Uterus (tissue), 2 donors: ENCODE measurements around the gene PCDH7.

Experiments used
- POLR2A ChIP-seq, 2 donors: fragments of 450-650 bp; IDR thresholded peaks; one replicate each; pipeline ENCODE4 v1.6.1; 2016; ENCODE audit warnings: antibody characterized with exemption in 2 of 2, mild to moderate bottlenecking in 1 of 2, moderate library complexity in 1 of 2
- TF ChIP-seq, protein P1 (sequence below), 4 experiments: fragments of 200-600 bp in 2 of 4; fragments of 450-650 bp in 2 of 4; sonication (generic) in 2 of 4; IDR thresholded peaks; one replicate each; pipeline ENCODE4 v1.5.1; 2016 to 2019; ENCODE audit warnings: antibody characterized with exemption in 4 of 4, mild to moderate bottlenecking in 2 of 4, moderate library complexity in 1 of 4

DNA sequence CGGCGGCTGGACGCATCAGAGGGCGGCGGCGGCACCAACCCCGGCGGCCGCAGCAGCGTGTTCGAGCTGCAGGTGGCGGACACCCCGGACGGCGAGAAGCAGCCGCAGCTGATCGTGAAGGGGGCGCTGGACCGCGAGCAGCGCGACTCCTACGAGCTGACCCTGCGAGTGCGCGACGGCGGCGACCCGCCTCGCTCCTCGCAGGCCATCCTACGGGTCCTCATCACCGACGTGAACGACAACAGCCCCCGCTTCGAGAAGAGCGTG is 1.9 kb downstream of the PCDH7 start:
- TF ChIP-seq, protein P1, sequence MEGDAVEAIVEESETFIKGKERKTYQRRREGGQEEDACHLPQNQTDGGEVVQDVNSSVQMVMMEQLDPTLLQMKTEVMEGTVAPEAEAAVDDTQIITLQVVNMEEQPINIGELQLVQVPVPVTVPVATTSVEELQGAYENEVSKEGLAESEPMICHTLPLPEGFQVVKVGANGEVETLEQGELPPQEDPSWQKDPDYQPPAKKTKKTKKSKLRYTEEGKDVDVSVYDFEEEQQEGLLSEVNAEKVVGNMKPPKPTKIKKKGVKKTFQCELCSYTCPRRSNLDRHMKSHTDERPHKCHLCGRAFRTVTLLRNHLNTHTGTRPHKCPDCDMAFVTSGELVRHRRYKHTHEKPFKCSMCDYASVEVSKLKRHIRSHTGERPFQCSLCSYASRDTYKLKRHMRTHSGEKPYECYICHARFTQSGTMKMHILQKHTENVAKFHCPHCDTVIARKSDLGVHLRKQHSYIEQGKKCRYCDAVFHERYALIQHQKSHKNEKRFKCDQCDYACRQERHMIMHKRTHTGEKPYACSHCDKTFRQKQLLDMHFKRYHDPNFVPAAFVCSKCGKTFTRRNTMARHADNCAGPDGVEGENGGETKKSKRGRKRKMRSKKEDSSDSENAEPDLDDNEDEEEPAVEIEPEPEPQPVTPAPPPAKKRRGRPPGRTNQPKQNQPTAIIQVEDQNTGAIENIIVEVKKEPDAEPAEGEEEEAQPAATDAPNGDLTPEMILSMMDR (IDR thresholded peaks at IDR 0.05): no peak
- no peak for TF ChIP-seq POLR2A (IDR thresholded peaks at IDR 0.05)
